Keratinocyte (primary cell): ENCODE results near the gene CDYL2.

Source experiments
- EZH2 ChIP-seq: IDR thresholded peaks from one replicate; pipeline ENCODE4 v1.6.1; 2012; ENCODE audit warnings: inconsistent platforms, mild to moderate bottlenecking, low read length, moderate library complexity
- TF ChIP-seq, protein P1 (sequence below), 3 experiments: IDR thresholded peaks in 1 of 3; conservative IDR thresholded peaks in 1 of 3; optimal IDR thresholded peaks in 1 of 3; 2 replicates in 2 of 3; 3 replicates in 1 of 3; pipeline versions ENCODE3 to v1.5.1; 2011; ENCODE audit warnings: low read length in 3 of 3, mild to moderate bottlenecking in 3 of 3, moderate library complexity in 2 of 3, control low read depth in 1 of 3, inconsistent platforms in 1 of 3; ENCODE audit not compliant: insufficient read depth in 2 of 3; ENCODE audit errors: extremely low read depth in 1 of 3

DNA sequence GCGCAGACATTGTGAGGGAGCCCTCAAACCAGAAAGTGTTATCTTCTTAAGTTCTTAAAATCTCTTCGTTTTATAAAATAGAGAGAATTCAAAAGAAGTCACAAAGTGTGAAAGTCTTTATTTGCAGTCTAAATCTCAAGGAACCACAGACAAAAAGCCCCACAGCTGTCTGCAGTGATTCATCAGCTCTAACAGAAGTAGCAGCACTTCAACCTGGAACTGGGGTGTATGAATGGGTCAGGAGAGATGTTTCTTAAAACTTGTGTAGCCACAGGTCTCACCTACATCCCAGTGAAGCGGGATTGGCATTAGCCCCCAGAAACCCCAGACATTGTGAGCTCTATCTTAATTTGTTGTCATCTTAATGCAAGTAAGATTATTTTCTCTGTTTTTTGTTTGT, 61.1 kb downstream of the CDYL2 start:
- TF ChIP-seq, protein P1, sequence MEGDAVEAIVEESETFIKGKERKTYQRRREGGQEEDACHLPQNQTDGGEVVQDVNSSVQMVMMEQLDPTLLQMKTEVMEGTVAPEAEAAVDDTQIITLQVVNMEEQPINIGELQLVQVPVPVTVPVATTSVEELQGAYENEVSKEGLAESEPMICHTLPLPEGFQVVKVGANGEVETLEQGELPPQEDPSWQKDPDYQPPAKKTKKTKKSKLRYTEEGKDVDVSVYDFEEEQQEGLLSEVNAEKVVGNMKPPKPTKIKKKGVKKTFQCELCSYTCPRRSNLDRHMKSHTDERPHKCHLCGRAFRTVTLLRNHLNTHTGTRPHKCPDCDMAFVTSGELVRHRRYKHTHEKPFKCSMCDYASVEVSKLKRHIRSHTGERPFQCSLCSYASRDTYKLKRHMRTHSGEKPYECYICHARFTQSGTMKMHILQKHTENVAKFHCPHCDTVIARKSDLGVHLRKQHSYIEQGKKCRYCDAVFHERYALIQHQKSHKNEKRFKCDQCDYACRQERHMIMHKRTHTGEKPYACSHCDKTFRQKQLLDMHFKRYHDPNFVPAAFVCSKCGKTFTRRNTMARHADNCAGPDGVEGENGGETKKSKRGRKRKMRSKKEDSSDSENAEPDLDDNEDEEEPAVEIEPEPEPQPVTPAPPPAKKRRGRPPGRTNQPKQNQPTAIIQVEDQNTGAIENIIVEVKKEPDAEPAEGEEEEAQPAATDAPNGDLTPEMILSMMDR (optimal IDR thresholded peaks at IDR 0.05 in 1 of 3, IDR thresholded peaks at IDR 0.05 in 1 of 3, conservative IDR thresholded peaks at IDR 0.05 in 1 of 3; ENCODE audit: extremely low read depth in 1 of 3, insufficient read depth in 2 of 3, low read length in 3 of 3): no peak
- no peak for TF ChIP-seq EZH2
